Activated T-cell treated with anti-CD3 and anti-CD28 coated beads for 4 hours (primary cell): Measurements from ENCODE around the gene BLTP1.
"Not testable (repeated sequence)": the region's sequence is repeated elsewhere in the genome, so short reads cannot be mapped to it uniquely, and the experiment has no call there.

Experiments used
- DNase-seq: peaks from one replicate; pipeline ENCODE4 v3.0.0-alpha.2; 2020

Gene BLTP1, protein sequence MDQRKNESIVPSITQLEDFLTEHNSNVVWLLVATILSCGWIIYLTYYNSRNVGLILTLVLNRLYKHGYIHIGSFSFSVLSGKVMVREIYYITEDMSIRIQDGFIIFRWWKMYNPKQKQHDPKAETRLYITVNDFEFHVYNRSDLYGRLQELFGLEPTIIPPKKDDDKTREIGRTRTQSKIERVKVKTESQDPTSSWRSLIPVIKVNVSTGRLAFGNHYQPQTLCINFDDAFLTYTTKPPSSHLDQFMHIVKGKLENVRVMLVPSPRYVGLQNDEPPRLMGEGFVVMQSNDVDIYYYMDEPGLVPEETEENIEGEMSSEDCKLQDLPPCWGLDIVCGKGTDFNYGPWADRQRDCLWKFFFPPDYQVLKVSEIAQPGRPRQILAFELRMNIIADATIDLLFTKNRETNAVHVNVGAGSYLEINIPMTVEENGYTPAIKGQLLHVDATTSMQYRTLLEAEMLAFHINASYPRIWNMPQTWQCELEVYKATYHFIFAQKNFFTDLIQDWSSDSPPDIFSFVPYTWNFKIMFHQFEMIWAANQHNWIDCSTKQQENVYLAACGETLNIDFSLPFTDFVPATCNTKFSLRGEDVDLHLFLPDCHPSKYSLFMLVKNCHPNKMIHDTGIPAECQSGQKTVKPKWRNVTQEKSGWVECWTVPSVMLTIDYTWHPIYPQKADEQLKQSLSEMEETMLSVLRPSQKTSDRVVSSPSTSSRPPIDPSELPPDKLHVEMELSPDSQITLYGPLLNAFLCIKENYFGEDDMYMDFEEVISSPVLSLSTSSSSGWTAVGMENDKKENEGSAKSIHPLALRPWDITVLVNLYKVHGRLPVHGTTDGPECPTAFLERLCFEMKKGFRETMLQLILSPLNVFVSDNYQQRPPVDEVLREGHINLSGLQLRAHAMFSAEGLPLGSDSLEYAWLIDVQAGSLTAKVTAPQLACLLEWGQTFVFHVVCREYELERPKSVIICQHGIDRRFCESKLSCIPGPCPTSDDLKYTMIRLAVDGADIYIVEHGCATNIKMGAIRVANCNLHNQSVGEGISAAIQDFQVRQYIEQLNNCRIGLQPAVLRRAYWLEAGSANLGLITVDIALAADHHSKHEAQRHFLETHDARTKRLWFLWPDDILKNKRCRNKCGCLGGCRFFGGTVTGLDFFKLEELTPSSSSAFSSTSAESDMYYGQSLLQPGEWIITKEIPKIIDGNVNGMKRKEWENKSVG (N-terminal part only)

DNA sequence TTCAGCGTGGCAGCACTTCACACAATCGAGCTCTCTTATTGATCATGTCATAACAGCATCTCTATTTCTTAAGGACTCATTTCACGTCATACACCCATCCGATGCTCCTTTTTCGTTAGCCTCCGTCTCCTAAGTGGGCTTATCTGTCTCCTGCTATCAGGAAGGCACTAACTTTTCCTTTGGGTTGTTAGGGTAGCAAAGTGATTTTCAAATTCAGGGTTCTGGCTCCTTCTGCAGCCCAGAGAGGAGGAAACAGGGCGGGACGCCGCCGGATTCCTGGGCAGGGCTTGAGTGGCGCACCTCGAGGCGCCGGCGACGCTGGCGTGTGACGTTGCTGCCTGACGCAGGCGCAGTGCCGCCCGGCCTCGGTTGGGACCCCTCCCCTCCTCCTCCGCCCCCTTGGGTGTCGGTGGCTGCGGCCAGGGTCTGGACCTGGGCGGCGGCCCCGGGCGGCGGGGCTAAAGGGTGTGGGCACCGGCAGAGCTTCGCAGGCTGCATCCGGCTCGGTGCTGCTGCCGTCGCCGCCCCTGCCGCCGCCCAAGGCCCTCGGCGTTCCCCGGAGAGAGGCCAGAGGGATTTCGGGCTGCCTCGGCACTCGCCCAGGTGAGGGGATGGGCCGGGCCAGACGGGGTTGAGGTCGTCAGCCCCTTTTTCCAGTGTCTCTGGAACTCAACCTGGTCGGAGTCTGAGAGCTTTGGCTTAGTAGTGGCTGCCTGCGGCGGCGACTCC lies at the start of gene BLTP1:
TSS of gene BLTP1 (plus strand) at position 350 of the 729 bp plus-strand sequence. CDS start 18,317 bp downstream, outside the sequence.
- peak; percentile 77 for DNase-seq

DNA sequence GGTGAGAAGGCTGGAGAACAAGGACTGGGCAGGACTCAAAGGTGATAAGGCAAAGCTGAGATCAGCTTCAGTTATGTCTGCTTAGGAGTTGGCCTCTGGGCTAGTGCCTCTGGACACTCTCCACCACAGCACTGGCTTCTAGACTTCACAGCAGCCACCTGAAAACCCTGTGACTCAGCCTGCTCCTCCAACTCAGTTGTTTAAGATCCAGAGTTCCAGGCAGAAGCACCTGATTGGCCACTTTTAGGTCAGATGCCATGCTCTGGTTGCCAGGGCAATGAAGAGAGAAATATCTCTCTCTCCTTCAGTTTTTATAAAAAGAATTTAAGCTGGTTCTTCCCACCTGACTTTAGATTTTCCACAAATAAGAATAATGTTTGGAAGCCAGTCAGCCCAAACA lies 47.9 kb upstream of the BLTP1 start:
- DNase-seq, result no peak

DNA sequence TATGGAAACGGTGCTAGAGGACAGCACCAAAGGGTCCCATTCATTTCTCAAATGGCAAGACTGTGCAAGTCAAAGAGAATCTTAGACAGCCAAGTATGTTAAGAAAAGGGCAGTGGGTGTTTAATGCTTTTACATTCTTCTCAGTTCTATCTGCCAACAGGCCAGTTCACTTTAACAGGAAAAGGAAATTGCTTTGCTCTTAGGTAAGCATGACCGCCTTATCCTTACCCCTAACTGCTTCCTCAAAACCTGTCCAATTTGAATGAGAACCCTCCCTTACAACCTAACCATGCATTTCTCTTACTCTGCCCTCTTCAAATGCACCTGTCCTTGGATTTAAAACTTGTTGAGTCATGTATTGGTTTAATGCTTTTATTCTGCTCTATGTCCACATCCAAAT lies 44.5 kb upstream of the BLTP1 start:
- no peak for DNase-seq

DNA sequence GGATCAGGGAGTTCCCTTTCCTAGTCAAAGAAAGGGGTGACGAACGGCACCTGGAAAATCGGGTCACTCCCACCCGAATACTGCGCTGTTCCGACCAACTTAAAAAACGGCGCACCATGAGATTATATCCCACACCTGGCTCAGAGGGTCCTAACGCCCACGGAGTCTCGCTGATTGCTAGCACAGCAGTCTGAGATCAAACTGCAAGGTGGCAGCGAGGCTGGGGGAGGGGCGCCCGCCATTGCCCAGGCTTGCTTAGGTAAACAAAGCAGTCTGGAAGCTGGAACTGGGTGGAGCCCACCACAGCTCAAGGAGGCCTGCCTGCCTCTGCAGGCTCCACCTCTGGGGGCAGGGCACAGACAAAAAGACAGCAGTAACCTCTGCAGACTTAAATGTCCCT lies 41.8 kb upstream of the BLTP1 start:
- not testable (repeated sequence) for DNase-seq

DNA sequence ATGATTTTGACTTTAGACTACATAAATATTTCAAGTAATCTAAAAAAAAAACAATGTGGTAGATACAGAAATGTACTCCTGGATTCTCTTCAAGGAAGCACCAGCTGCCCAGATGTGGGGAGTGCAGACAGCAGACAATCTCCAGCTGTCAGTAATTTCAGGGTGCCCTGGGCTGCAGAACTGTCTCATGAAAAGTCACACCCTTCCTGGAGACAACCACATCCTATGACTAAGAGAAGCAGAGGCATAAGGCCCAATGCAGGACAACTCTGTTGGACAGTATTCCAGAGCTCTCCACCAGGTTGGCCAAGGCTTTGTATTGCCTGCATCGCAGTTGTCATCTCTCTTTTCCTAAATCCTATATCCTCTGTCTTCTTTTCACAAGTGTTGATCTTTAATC lies 34.4 kb upstream of the BLTP1 start:
- no peak for DNase-seq

DNA sequence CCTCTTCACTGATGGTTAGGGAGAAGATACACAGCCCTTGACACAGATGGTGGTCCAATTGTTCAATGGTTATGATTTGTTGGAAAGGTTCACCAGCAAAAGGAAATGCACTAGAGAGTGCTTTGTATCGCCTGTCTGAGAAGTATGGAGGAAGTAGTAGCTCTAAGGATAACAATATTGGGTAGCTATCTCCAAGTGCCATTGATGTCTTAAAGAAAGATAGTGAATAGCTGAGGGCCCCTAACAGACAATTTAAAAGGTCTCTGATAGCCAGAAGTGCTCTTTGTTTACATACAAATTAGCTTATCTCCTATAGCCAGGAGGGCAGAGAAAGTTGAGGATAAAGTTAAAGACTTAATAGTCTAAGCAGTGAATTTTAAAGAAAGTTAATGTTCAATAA lies 33.9 kb upstream of the BLTP1 start:
- DNase-seq, result no peak

DNA sequence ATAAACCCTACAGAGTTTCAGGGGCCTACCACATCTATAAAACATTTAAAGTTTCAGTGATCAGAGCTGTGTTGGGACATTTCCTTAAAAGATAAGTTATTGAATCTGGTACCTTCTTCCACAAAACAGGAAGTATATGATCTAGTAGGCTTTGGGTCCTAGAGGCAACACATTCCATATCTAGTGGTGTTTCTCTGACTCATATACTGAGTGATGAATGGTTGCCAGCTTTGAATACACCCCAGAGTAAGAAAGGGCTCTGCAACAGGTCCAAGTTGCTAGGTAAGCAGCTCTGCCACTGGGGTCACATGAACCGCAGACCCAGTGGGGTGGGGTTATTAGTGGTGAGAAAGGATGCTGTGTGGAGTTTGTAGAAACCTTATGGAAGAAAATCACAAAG lies 32.4 kb upstream of the BLTP1 start:
- no peak for DNase-seq

DNA sequence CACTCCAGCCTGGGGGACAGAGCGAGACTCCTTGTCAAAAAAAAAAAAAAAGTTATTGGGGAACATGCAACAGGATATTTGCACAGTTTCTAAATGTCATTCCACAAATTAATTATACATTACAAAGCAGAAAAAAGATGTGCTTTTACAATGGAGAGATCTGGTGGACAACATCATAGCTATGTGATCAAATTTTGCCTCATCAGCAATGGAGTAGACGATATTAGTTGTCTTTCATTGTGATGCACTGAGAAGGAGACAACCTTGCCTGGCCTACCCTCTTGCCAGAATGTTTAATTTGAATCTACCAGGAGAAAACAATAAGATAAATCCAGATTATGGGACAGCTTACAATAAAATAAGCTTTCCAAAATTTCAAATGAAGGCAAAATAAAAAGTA lies 30.5 kb upstream of the BLTP1 start:
- DNase-seq, result no peak

DNA sequence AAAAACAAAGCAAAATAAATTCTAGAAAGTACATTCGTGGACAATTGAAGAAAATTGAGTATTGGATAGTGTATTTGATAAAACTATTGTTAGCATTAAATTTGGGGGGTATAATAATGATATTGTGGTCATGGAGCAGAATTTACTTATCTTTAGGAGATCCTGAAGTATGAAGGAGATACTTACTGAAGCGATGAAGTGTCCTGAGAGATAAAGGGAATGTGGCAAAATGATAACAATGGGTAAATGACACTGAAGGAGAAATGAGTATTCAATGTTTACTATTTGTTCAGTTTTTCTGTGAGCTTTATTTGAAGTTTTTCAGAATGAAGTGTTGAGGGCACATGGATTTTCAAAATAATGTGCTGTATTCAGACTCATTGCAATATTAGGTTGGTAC lies 30.0 kb upstream of the BLTP1 start:
- DNase-seq, result no peak

DNA sequence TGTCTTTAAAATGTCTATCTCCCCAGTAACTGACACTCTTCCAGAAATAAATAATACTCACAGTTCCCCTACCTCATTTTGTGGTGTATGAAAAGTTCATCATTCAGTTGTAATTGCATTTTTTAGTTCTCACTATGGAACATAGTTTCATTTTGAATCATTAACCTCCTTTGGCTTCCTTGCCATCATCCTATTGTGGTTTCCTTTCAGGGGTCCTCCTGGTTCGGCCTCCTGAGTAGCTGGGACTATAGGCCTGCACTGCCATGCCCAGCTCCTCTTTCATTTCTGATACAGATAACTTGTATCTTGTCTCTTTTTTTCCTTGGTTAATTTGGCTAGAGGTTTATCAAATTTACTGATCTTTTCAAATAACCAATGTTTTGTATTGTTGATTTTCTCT lies 23.1 kb upstream of the BLTP1 start:
- DNase-seq, result no peak

DNA sequence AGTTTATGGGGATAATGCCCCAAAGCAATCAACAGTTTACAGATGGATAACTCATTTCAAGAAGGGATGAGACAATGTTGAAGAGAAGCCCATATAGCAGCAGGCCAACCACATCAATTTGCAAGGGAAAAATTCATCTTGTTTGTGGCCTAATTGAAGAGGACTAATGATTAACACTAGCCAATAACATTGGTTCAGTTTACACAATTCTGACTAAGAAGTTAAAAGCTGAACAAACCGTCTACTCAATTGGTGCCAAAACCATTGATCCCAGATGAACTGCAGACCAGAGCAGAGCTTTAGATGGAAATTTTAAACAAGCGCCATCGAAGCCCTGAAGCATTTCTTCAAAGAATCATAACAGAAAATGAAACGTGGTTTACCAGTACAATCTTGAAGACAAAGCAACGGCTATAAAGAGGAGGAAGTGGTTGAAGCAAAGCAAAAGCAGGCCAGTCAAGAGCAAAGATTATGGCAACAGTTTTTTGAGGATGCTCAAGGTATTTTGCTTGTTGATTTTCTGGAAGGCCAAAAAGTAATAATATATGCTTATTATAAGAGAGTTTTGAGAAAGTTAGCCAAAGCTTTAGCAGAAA lies 20.5 kb upstream of the BLTP1 start:
- DNase-seq, result no peak

DNA sequence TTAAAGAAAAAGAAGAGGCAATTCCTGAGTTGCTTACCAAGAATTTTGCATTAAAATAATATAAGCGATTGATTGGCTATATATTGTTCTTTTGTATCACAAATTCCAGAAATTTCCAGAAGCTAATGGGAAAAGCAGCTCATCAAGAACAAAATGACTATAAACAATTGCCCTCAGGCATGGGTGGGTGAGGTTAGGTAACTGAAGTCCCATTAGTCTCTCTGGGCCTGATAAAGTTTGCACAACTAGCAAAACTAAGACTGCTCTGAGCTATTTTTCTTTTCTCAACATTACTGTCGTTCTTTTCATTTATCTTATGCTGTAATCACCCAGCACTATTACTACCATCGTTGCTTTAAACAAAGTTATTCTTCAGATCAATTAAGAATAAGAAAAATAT lies 19.2 kb upstream of the BLTP1 start:
- DNase-seq, result no peak

DNA sequence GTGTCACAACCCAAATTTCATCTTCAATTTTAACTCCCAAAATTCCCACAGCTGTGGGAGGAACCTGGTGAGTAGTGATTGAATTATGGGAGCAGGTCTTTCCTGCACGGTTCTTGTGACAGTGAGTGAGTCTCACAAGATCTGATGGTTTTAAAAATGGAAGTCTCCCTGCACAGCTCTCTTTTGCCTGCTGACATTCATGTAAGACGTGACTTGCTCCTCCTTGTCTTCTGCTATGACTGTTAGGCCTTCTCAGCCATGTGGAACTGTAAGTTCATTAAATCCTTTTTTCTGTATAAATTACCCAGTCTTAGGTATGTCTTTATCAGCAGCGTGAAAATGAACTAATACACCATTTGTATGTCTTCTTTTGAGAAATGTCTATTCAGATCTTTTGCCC lies 13.0 kb upstream of the BLTP1 start:
- no peak for DNase-seq

DNA sequence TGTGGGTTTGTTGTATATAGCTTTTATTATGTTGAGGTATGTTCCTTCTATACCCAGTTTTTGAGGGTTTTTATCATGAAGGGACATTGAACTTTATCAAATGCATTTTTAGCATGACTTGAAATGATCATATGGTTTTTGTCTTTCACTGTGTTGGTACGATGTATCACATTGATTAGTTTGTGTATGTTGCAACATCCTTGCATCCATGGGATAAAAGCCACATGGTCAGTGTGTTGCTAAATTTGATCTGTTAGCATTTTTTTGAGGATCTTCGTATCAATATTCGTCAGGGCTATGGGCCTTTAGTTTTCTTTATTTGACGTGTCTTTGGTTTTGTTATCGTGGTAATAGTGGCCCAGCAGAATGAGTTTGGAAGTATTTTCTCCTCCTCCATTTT lies 11.3 kb upstream of the BLTP1 start:
- DNase-seq, result no peak

DNA sequence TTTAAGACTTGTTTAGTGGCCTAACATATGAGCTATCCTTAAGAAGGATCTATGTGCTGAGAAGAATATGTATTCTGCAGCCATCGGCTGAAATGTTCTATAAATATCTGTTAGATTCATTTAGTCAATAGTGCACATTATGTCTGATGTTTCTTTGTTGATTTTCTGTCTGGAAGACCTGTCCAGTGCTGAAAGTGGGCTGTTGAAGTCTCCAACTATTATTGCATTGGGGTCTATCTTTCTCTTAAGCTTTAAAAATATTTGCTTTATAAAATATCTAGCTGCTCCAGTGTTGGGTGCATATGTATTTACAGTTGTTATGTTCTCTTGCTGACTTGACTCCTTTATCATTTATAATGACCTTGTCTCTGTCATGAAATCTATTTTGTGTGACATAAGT lies 9.4 kb upstream of the BLTP1 start:
- no peak for DNase-seq

DNA sequence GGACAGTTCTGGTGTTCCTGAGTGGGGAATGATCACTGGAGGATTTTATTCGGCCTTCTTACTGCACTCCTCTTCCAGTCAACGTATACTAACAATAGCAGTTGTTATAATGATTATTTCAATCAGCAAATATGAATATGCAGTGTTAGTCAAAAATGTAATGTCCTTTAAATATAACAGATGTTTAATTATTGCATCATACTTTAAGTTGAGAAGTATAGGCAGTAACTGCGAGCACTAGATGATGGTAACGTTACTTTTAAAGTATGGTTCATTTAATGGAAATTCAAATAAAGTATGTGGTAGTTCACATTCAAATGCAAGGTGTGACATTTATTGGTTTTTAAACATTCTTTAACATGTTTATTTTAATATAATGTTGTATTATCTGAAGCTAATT lies 5.5 kb upstream of the BLTP1 start:
- DNase-seq, result no peak

DNA sequence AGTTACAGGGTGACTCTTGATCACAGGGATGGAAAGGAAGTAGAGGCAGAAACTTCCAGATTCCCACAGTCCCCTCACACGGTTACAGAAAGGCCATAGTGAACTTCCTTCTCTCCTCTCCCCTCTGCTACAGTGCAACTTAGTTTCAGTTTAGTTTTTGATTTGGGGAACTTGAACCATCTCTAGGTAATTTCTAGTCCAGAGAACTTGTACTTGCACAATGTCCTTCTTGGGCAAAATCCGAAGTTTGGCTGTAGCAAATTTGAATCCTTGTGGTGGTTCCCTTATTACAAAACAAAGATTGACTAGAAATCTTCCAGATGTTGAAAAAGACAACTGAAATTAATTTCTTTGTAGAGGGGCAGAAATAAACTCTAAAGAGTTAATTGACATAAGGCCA lies 1.2 kb upstream of the BLTP1 start:
- no peak for DNase-seq

DNA sequence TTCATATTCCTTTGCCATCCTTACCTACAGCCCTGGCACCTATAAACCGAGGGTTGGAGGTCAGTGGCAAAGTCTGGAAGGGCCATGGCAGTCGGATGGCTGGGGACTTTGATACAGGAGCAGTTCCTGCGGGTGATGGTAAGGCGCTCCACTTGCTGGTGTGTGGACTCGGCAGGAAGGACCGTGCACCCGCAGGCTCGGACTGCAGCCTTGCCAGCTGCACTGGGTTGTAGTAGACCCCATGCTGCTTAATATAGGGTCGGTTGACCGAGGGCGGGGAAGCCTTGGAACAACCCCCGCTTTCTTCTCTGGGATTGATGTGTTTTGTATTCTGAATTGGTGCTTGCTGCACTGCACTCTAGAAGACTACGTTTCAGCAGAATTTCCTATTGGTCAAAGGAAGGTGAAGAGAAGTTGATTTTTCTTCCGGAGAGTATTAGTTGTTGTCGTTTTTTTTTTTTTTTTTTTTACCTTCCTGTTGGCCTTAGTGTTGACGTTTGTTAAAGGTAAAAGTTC lies 638 bp downstream of the BLTP1 start:
- no peak for DNase-seq

DNA sequence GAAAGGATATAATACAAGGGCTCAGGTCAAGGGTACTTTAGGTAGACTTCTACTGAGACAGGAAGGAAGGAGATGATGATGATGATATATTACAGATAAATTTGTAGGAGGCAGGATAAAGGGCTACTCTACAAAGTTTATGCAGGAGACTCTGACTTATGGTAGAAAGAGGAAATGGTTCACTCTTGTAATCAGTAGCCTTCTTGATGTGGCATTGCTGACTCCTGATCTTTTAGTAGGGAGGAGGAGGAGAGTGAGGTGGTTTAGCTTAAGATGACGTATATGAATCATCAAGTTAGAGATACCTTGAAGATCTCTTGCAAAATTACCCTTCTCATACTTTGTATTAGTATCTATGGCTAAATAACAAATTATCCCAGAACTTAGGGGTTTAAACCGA lies 4.7 kb downstream of the BLTP1 start:
- no peak for DNase-seq

DNA sequence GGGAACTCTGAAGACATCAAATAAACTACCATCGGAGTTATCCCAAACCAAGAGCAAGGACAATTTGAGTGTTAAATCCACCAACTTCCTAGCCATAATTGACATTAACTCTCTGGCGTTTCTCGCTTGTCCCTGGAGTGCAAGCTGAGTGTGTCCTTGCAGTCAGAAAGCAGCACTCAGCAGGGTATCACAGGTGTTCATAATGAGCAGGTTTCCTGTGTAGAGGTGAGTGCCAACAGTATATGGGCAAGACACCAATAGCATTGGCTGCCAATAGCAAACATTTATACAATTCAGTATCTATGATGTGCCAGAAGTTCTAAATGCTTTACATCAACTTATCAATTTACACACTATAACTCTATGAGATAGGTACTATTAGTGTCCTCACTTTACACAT lies 11.2 kb downstream of the BLTP1 start:
- no peak for DNase-seq

DNA sequence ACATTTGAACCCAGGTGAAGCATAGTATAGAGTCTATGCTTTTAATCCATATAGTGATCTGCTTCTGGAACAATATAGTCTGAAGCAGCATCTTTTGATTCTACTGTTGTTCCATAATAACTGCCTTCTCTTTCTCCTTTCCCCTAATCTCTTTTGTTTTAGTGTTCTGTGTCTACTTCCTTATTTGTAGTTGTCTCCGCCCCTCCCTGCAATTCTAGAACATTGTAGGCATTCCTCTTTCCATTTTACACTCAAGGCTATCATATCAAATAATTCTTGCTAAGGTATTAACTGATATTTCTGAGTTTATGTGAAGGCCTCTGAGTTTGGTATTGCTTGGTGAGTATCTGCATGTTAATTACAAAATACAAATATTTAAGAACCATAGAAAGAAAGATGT lies 11.6 kb downstream of the BLTP1 start:
- DNase-seq, result no peak

DNA sequence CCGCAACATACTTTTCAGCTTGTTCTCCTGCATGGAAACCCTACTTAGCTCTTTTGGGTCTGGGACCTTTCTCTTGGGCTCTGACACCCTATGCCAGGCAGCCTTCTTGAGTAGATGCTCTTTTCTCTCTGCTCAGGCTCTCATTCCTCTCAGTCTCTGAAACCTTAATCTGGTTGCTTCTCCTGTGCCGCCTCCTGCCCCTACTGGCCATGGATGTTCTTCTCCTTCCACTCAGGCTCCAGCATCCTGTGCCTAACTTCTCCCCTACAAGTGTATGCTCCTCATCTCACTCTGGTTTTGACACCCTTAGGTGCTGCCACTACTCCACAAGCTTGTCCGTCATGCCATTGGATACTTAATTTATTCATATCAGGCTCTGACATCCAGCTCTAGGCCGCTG lies 15.2 kb downstream of the BLTP1 start:
- DNase-seq, result no peak
